H1 (cell line): ENCODE results near the gene LAP3.

Experiments
- ATF3 ChIP-seq: IDR thresholded peaks from 2 replicates; pipeline ENCODE4 v1.6.1; 2011; ENCODE audit warnings: low read depth, mild to moderate bottlenecking, low read length; ENCODE audit not compliant: insufficient read depth
- POLR2AphosphoS5 ChIP-seq: IDR thresholded peaks from 2 replicates; pipeline ENCODE4 v1.6.1; 2011; ENCODE audit warnings: low read depth, low read length
- SP1 ChIP-seq: IDR thresholded peaks from 2 replicates; pipeline ENCODE4 v1.6.1; 2011; ENCODE audit warnings: low read depth, low read length
- SUZ12 ChIP-seq: fragments of 200-600 bp; sonication (generic); IDR thresholded peaks from 2 replicates; pipeline ENCODE4 v1.6.1; 2012; ENCODE audit warnings: mild to moderate bottlenecking, inconsistent platforms, low read length, moderate library complexity, mixed read lengths
- TF ChIP-seq, protein P1 (sequence below), 3 experiments: IDR thresholded peaks; 1 replicate in 2 of 3; 2 replicates in 1 of 3; pipeline versions ENCODE4 v1.5.1 to v1.6.1; 2011; ENCODE audit warnings: low read length in 3 of 3, mild to moderate bottlenecking in 3 of 3, inconsistent platforms in 2 of 3, low read depth in 1 of 3, moderate library complexity in 1 of 3; ENCODE audit not compliant: insufficient read depth in 1 of 3; ENCODE audit errors: control extremely low read depth in 1 of 3

DNA sequence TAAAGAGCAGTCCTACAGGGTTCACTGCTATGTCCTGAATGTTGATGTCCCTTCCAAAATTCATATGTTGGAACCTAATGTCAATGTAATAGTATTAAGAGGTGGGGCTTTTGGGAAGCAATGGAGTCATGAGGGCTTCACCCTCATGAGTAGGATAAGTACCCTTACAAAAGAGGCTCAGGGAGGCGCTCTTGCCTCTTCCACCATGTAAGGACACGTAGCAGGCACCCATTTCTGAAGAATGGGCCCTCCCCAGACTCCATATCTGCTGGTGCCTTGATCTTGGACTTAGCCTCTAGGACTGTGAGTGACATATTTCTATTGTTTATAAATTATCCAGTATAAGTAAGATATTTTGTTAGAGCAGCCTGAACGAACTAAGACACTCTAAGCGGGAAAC is 53.2 kb downstream of the LAP3 start:
- TF ChIP-seq, protein P1, sequence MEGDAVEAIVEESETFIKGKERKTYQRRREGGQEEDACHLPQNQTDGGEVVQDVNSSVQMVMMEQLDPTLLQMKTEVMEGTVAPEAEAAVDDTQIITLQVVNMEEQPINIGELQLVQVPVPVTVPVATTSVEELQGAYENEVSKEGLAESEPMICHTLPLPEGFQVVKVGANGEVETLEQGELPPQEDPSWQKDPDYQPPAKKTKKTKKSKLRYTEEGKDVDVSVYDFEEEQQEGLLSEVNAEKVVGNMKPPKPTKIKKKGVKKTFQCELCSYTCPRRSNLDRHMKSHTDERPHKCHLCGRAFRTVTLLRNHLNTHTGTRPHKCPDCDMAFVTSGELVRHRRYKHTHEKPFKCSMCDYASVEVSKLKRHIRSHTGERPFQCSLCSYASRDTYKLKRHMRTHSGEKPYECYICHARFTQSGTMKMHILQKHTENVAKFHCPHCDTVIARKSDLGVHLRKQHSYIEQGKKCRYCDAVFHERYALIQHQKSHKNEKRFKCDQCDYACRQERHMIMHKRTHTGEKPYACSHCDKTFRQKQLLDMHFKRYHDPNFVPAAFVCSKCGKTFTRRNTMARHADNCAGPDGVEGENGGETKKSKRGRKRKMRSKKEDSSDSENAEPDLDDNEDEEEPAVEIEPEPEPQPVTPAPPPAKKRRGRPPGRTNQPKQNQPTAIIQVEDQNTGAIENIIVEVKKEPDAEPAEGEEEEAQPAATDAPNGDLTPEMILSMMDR (IDR thresholded peaks at IDR 0.05; ENCODE audit: control extremely low read depth in 1 of 3, insufficient read depth in 1 of 3, low read depth in 1 of 3, low read length in 3 of 3), result no peak
- TF ChIP-seq SP1 (no peak), SUZ12 (no peak), ATF3 (no peak), POLR2AphosphoS5 (no peak)
